Endothelial cell of umbilical vein (primary cell): Measurements from ENCODE around the gene MAMDC4. TPM values are rescaled to one million over a fixed set of nuclear protein-coding genes. Genes with fewer than 3 reads are reported as not detected.

ENCODE experiments used
- BruUV-seq: library from RNA; stranded (reverse); fragments of 400-500 nt; replicated peaks from 2 replicates; lab custom pipeline; 2021; lab: Mats Ljungman, UMichigan
- CTCF ChIA-PET: fragments of 300-600, 350-600 bp; sonication (Branson Sonifier 250); formaldehyde crosslinking; loops from one replicate; lab custom pipeline; 2021; ENCODE audit warnings: antibody characterized with exemption, inconsistent platforms; lab: Charles Lee
- POLR2A ChIA-PET: fragments of 300-600, 350-600 bp; sonication (Branson Sonifier 250); formaldehyde crosslinking; loops from one replicate; lab custom pipeline; 2021; ENCODE audit warnings: antibody characterized with exemption, inconsistent platforms; lab: Charles Lee
- DNase-seq: peaks from one replicate; pipeline ENCODE4 v3.0.0-alpha.2; 2011; ENCODE audit warnings: low read depth, low spot score
- FAIRE-seq: peaks from 2 replicates; lab custom pipeline; 2011; peaks lifted over from hg19 to GRCh38; lab: Jason Lieb, UNC
- H2AFZ ChIP-seq: 2 replicates; pipeline ENCODE4 v1.6.0; 2012; ENCODE audit warnings: low read depth, low read length, control low read depth, inconsistent platforms
- H3K27ac ChIP-seq: 2 replicates; pipeline ENCODE4 v1.5.1; 2011; ENCODE audit warnings: low read depth, mild to moderate bottlenecking, control low read depth, low read length, moderate library complexity; ENCODE audit not compliant: insufficient read depth
- H3K27me3 ChIP-seq, 2 experiments: 2 replicates each; pipeline versions ENCODE4 v1.6.0 to v1.6.1; 2011; ENCODE audit warnings: low read length in 2 of 2, mixed read lengths in 1 of 2; ENCODE audit not compliant: control insufficient read depth in 2 of 2, insufficient read depth in 2 of 2
- H3K36me3 ChIP-seq, 2 experiments: 2 replicates in 1 of 2; 3 replicates in 1 of 2; pipeline ENCODE4 v1.5.1; 2011; ENCODE audit warnings: low read length in 2 of 2, mild to moderate bottlenecking in 1 of 2, moderate library complexity in 1 of 2; ENCODE audit not compliant: control insufficient read depth in 2 of 2, insufficient read depth in 2 of 2; ENCODE audit errors: extremely low read depth in 1 of 2
- H3K4me1 ChIP-seq: 3 replicates; pipeline ENCODE4 v1.5.1; 2011; ENCODE audit warnings: mild to moderate bottlenecking, low read length; ENCODE audit not compliant: control insufficient read depth, insufficient read depth; ENCODE audit errors: extremely low read depth
- H3K4me2 ChIP-seq: 2 replicates; pipeline ENCODE4 v1.6.1; 2011; ENCODE audit warnings: low read length, control low read depth, mixed read lengths; ENCODE audit not compliant: insufficient read depth
- H3K4me3 ChIP-seq, 3 experiments: fragments of 200-600 bp in 1 of 3; sonication (generic), shearing (Covaris generic) in 1 of 3; replicated peaks in 1 of 3; 2 replicates each; pipeline ENCODE4 v1.5.1; 2011 to 2016; ENCODE audit warnings: control low read depth in 3 of 3, low read length in 3 of 3, mild to moderate bottlenecking in 2 of 3, inconsistent platforms in 1 of 3, low read depth in 1 of 3, moderate library complexity in 1 of 3; ENCODE audit not compliant: insufficient read depth in 1 of 3
- H3K79me2 ChIP-seq: 2 replicates; pipeline ENCODE4 v1.6.0; 2012; ENCODE audit warnings: low read length, inconsistent platforms; ENCODE audit not compliant: control insufficient read depth, insufficient read depth
- H3K9ac ChIP-seq: replicated peaks from 2 replicates; pipeline ENCODE3; 2011; ENCODE audit warnings: low read length, control low read depth; ENCODE audit not compliant: insufficient read depth; ENCODE audit errors: extremely low read depth
- H3K9me1 ChIP-seq: replicated peaks from 3 replicates; pipeline ENCODE4 v1.6.0; 2011; ENCODE audit warnings: mild to moderate bottlenecking, low read length; ENCODE audit not compliant: control insufficient read depth, insufficient read depth; ENCODE audit errors: extremely low read depth
- H3K9me3 ChIP-seq: replicated peaks from 2 replicates; pipeline ENCODE4 v1.5.1; 2012; ENCODE audit warnings: low read length, inconsistent platforms; ENCODE audit not compliant: control insufficient read depth, insufficient read depth
- H4K20me1 ChIP-seq: replicated peaks from 2 replicates; pipeline ENCODE3; 2011; ENCODE audit warnings: mild to moderate bottlenecking, low read length; ENCODE audit not compliant: control insufficient read depth, insufficient read depth; ENCODE audit errors: extremely low read depth
- CTCF ChIP-seq, 2 donors: IDR thresholded peaks; 1 replicate in 1 of 2; 2 replicates in 1 of 2; pipeline ENCODE4 v1.5.1; 2011; ENCODE audit warnings: low read length in 2 of 2, mild to moderate bottlenecking in 2 of 2, moderate library complexity in 2 of 2, control low read depth in 1 of 2, inconsistent platforms in 1 of 2, low read depth in 1 of 2; ENCODE audit not compliant: insufficient read depth in 1 of 2; ENCODE audit errors: extremely low read depth in 1 of 2
- FOS ChIP-seq: IDR thresholded peaks from 2 replicates; pipeline ENCODE4 v1.6.1; 2011; ENCODE audit warnings: mild to moderate bottlenecking, low read length, moderate library complexity, borderline replicate concordance; ENCODE audit not compliant: insufficient read depth
- GATA2 ChIP-seq: IDR thresholded peaks from 2 replicates; pipeline ENCODE4 v1.7.0; 2011; ENCODE audit warnings: low read depth, mild to moderate bottlenecking, moderate library complexity, mixed read lengths, low read length; ENCODE audit not compliant: insufficient read length, insufficient read depth
- JUN ChIP-seq: IDR thresholded peaks from 2 replicates; pipeline ENCODE4 v1.6.1; 2011; ENCODE audit warnings: borderline replicate concordance, low read depth; ENCODE audit not compliant: insufficient read length, insufficient read depth
- MAX ChIP-seq: IDR thresholded peaks from 2 replicates; pipeline ENCODE4 v1.6.1; 2011; ENCODE audit not compliant: insufficient read depth, insufficient read length
- MYC ChIP-seq: IDR thresholded peaks from one replicate; pipeline ENCODE4 v1.6.1; 2011; ENCODE audit warnings: mild to moderate bottlenecking, low read depth, low read length
- POLR2A ChIP-seq: IDR thresholded peaks from 2 replicates; pipeline ENCODE4 v1.6.1; 2012; ENCODE audit warnings: low read depth, mild to moderate bottlenecking, control low read depth, low read length
- dilution Hi-C: fragments of 300-500 bp; cut with MboI; formaldehyde crosslinking; loops from one replicate; pipeline ENCODE4 v1.15.0; 2019; ENCODE audit warnings: low sequenced_read_pairs; ENCODE audit not compliant: extremely low pct_ligation_motif_present
- intact Hi-C: fragments of 100-400 bp; cut with micrococcal nuclease; formaldehyde crosslinking; loops from one replicate; pipeline ENCODE4 v1.10.0; 2022
- polyA plus RNA-seq, 4 experiments: library from polyadenylated mRNA; depleted of rRNA in 3 of 4; stranded (reverse) in 3 of 4; unstranded in 1 of 4; fragments of >200 nt; gene quantifications; 2 replicates each; pipeline versions ENCODE4 v1.2.1 to v1.2.3, GENCODE V29; 2011 to 2012; ENCODE audit warnings: missing spikeins in 1 of 4
- total RNA-seq: library from RNA; stranded (reverse); gene quantifications from 2 replicates; pipeline ENCODE4 v1.2.3, GENCODE V29; 2021

Gene MAMDC4
- total and polyA plus RNA-seq, 2 donors (not counting 3 experiments of a cell fraction or from before 2014, with no cell fraction given), result 3.6 to 7.2 TPM

- no peak overlapping the region for H3K9ac ChIP-seq
- POLR2A ChIA-PET, result no interaction called here
- FAIRE-seq, result no peak
Measured at GRCh38 chr9:136803551-136804508, 48.3 kb upstream of the MAMDC4 start.

More at GRCh38 chr9:136803551-136804508, 48.3 kb upstream of the MAMDC4 start:
- Histone ChIP-seq H3K4me1 (peaks cover 7% of the 10 kb centered on the region), H3K4me3 (no peak overlapping the region), H3K9me1 (no peaks in the 10 kb centered on the region), H4K20me1 (no peaks in the 10 kb centered on the region), H3K27me3 (peaks cover 18 to 19% of the 10 kb centered on the region in 2 experiments), H3K9me3 (no peaks in the 10 kb centered on the region), H3K4me2 (no peak overlapping the region), H2AFZ (no peak overlapping the region), H3K27ac (no peak overlapping the region), H3K36me3 (no peaks in the 10 kb centered on the region), H3K79me2 (peaks cover 10% of the 10 kb centered on the region)
- DNase-seq, result no peak
- CTCF ChIA-PET, result no interaction called here
- dilution Hi-C loops, result loop anchor here (25.0 kb wide), 1 partner anchor 133 kb away; the partner anchor contains the start of genes C8G and FBXW5
- intact Hi-C loops, result no loop called here
- no peak for TF ChIP-seq GATA2
- TF ChIP-seq CTCF (IDR thresholded peaks at IDR 0.05; ENCODE audit: extremely low read depth in 1 of 2, insufficient read depth in 1 of 2, low read depth in 1 of 2, low read length in 2 of 2), result no peak
- no peak for TF ChIP-seq MYC
- TF ChIP-seq FOS, result no peak
- no peak for TF ChIP-seq JUN
- no peak for TF ChIP-seq MAX
- no peak for TF ChIP-seq POLR2A
- no TSS peak for BruUV-seq
